Ovary (tissue), 3 donors: ENCODE results near the gene DNAH9.

Source experiments
- EP300 ChIP-seq: sonication (generic); formaldehyde crosslinking; IDR thresholded peaks from one replicate; pipeline ENCODE4 v1.6.1; 2017; ENCODE audit warnings: antibody characterized with exemption
- POLR2A ChIP-seq: fragments of 450-650 bp; IDR thresholded peaks from one replicate; pipeline ENCODE4 v1.6.1; 2017; ENCODE audit warnings: antibody characterized with exemption, mild to moderate bottlenecking, moderate library complexity
- TF ChIP-seq, protein P1 (sequence below), 3 donors: fragments of 450-650 bp in 2 of 3; fragments of 200-600 bp in 1 of 3; IDR thresholded peaks; one replicate each; pipeline versions ENCODE4 v1.5.1 to v1.8.0; 2016 to 2022; ENCODE audit warnings: antibody characterized with exemption in 3 of 3, mild to moderate bottlenecking in 1 of 3
- donor health status: DM: no; HTN: no; CAD: no.

DNA sequence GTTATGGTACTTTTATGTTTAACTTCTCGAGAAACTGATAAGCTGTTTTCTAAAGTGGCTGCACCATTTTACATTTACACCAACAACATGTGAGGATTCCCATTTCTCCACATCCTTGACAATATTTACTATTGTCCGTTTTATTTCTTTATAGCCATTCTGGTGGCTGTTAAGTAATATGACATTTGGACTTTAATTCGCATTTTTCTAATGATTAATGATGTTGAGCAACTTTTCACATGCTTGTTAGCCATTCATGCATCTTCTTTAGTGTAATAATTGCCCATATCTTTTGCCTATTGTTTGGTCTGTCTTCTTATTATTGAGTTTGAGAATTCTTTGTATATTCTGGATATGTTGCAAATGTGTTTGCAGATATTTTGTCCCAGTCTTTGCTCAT lies 114.2 kb downstream of the DNAH9 start:
- TF ChIP-seq, protein P1, sequence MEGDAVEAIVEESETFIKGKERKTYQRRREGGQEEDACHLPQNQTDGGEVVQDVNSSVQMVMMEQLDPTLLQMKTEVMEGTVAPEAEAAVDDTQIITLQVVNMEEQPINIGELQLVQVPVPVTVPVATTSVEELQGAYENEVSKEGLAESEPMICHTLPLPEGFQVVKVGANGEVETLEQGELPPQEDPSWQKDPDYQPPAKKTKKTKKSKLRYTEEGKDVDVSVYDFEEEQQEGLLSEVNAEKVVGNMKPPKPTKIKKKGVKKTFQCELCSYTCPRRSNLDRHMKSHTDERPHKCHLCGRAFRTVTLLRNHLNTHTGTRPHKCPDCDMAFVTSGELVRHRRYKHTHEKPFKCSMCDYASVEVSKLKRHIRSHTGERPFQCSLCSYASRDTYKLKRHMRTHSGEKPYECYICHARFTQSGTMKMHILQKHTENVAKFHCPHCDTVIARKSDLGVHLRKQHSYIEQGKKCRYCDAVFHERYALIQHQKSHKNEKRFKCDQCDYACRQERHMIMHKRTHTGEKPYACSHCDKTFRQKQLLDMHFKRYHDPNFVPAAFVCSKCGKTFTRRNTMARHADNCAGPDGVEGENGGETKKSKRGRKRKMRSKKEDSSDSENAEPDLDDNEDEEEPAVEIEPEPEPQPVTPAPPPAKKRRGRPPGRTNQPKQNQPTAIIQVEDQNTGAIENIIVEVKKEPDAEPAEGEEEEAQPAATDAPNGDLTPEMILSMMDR (IDR thresholded peaks at IDR 0.05) = no peak
- no peak for TF ChIP-seq EP300
- no peak for TF ChIP-seq POLR2A
